ENCODE measurements around the gene GIPR.
A peak's percentile ranks its signal among the peaks of the same experiment; 100 is the strongest.
"Not testable (repeated sequence)": the region's sequence is repeated elsewhere in the genome, so short reads cannot be mapped to it uniquely, and the experiment has no call there.

Gene GIPR

GRCh38 chr19:45712699-45713067 is 44.7 kb downstream of the GIPR start:
- H3K9me3 ChIP-seq (ENCODE audit: insufficient read depth, low read length): no peaks in the 10 kb centered on the region
- H3K27me3 ChIP-seq (ENCODE audit: insufficient read depth, insufficient read length): no peaks in the 10 kb centered on the region
- TF ChIP-seq YY1 (IDR thresholded peaks at IDR 0.05; ENCODE audit: insufficient read depth, insufficient read length): no peak
- no peak for TF ChIP-seq SUZ12 (IDR thresholded peaks at IDR 0.05; ENCODE audit: extremely low read depth, insufficient read depth, insufficient read length)
- TF ChIP-seq ZNF274 (IDR thresholded peaks at IDR 0.05; ENCODE audit: low read depth, low read length): no peak
- H3K36me3 ChIP-seq (ENCODE audit: insufficient read depth, insufficient read length, low read length): peaks cover 31% of the 10 kb centered on the region
- H3K9ac ChIP-seq (ENCODE audit: insufficient read length, low read depth): no peak overlapping the region
- H3K4me1 ChIP-seq (ENCODE audit: insufficient read depth, insufficient read length): peaks cover 4% of the 10 kb centered on the region
- no peak overlapping the region for H3K4me3 ChIP-seq (ENCODE audit: insufficient read length, low read depth)
- DNase-seq (ENCODE audit: low read depth, low spot score): no peak

GRCh38 chr19:45713141-45713540 is 45.1 kb downstream of the GIPR start:
- Histone ChIP-seq H3K4me3 (ENCODE audit: insufficient read length, low read depth) (no peak overlapping the region), H3K36me3 (ENCODE audit: insufficient read depth, insufficient read length, low read length) (peaks cover 31% of the 10 kb centered on the region), H3K9me3 (ENCODE audit: insufficient read depth, low read length) (no peaks in the 10 kb centered on the region), H3K27me3 (ENCODE audit: insufficient read depth, insufficient read length) (no peaks in the 10 kb centered on the region), H3K4me1 (ENCODE audit: insufficient read depth, insufficient read length) (peaks cover 6% of the 10 kb centered on the region), H3K9ac (ENCODE audit: insufficient read length, low read depth) (no peak overlapping the region)
- TF ChIP-seq ZNF274 (IDR thresholded peaks at IDR 0.05; ENCODE audit: low read depth, low read length) (no peak), SUZ12 (IDR thresholded peaks at IDR 0.05; ENCODE audit: extremely low read depth, insufficient read depth, insufficient read length) (no peak), YY1 (IDR thresholded peaks at IDR 0.05; ENCODE audit: insufficient read depth, insufficient read length) (no peak)
- no peak for DNase-seq (ENCODE audit: low read depth, low spot score)

GRCh38 chr19:45715139-45715538 is 47.1 kb downstream of the GIPR start:
- no peak overlapping the region for H3K9ac ChIP-seq (ENCODE audit: insufficient read length, low read depth)
- H3K4me1 ChIP-seq (ENCODE audit: insufficient read depth, insufficient read length): peaks cover 11% of the 10 kb centered on the region
- TF ChIP-seq SUZ12 (IDR thresholded peaks at IDR 0.05; ENCODE audit: extremely low read depth, insufficient read depth, insufficient read length) (no peak), YY1 (IDR thresholded peaks at IDR 0.05; ENCODE audit: insufficient read depth, insufficient read length) (no peak), ZNF274 (IDR thresholded peaks at IDR 0.05; ENCODE audit: low read depth, low read length) (no peak)
- no peaks in the 10 kb centered on the region for H3K27me3 ChIP-seq (ENCODE audit: insufficient read depth, insufficient read length)
- H3K4me3 ChIP-seq (ENCODE audit: insufficient read length, low read depth): no peak overlapping the region
- DNase-seq (ENCODE audit: low read depth, low spot score): no peak
- H3K9me3 ChIP-seq (ENCODE audit: insufficient read depth, low read length): no peaks in the 10 kb centered on the region
- H3K36me3 ChIP-seq (ENCODE audit: insufficient read depth, insufficient read length, low read length): peaks cover 30% of the 10 kb centered on the region

- H3K4me1 ChIP-seq (ENCODE audit: insufficient read depth, insufficient read length): peaks cover 11% of the 10 kb centered on the region
- DNase-seq (ENCODE audit: low read depth, low spot score): no peak
- H3K9ac ChIP-seq (ENCODE audit: insufficient read length, low read depth): peak overlapping the region; percentile 83
- H3K9me3 ChIP-seq (ENCODE audit: insufficient read depth, low read length): no peaks in the 10 kb centered on the region
- peaks cover 25% of the 10 kb centered on the region for H3K36me3 ChIP-seq (ENCODE audit: insufficient read depth, insufficient read length, low read length)
- H3K27me3 ChIP-seq (ENCODE audit: insufficient read depth, insufficient read length): no peaks in the 10 kb centered on the region
- peak overlapping the region; percentile 72 for H3K4me3 ChIP-seq (ENCODE audit: insufficient read length, low read depth)
- no peak for TF ChIP-seq YY1 (IDR thresholded peaks at IDR 0.05; ENCODE audit: insufficient read depth, insufficient read length)
Observed at GRCh38 chr19:45716359-45717130, 48.5 kb downstream of the GIPR start.

- no peaks in the 10 kb centered on the region for H3K9me3 ChIP-seq (ENCODE audit: insufficient read depth, low read length)
- DNase-seq (ENCODE audit: low read depth, low spot score): peak; percentile 96
- H3K27me3 ChIP-seq (ENCODE audit: insufficient read depth, insufficient read length): no peaks in the 10 kb centered on the region
- peak overlapping the region; percentile 72 for H3K4me3 ChIP-seq (ENCODE audit: insufficient read length, low read depth)
- peaks cover 20% of the 10 kb centered on the region for H3K36me3 ChIP-seq (ENCODE audit: insufficient read depth, insufficient read length, low read length)
- peak; percentile 82 for TF ChIP-seq SUZ12 (IDR thresholded peaks at IDR 0.05; ENCODE audit: extremely low read depth, insufficient read depth, insufficient read length)
- no peak for TF ChIP-seq ZNF274 (IDR thresholded peaks at IDR 0.05; ENCODE audit: low read depth, low read length)
- H3K9ac ChIP-seq (ENCODE audit: insufficient read length, low read depth): peak overlapping the region; percentile 83
- peaks cover 7% of the 10 kb centered on the region for H3K4me1 ChIP-seq (ENCODE audit: insufficient read depth, insufficient read length)
Observed at GRCh38 chr19:45717131-45717982, 49.3 kb downstream of the GIPR start.

GRCh38 chr19:45717983-45718650 is 50.1 kb downstream of the GIPR start:
- H3K9me3 ChIP-seq (ENCODE audit: insufficient read depth, low read length): no peaks in the 10 kb centered on the region
- TF ChIP-seq SUZ12 (IDR thresholded peaks at IDR 0.05; ENCODE audit: extremely low read depth, insufficient read depth, insufficient read length) (no peak), ZNF274 (IDR thresholded peaks at IDR 0.05; ENCODE audit: low read depth, low read length) (no peak), YY1 (IDR thresholded peaks at IDR 0.05; ENCODE audit: insufficient read depth, insufficient read length) (no peak)
- peak overlapping the region; percentile 72 for H3K9ac ChIP-seq (ENCODE audit: insufficient read length, low read depth)
- DNase-seq (ENCODE audit: low read depth, low spot score): no peak
- H3K4me3 ChIP-seq (ENCODE audit: insufficient read length, low read depth): peak overlapping the region; percentile 41
- H3K27me3 ChIP-seq (ENCODE audit: insufficient read depth, insufficient read length): no peaks in the 10 kb centered on the region
- H3K36me3 ChIP-seq (ENCODE audit: insufficient read depth, insufficient read length, low read length): peaks cover 14% of the 10 kb centered on the region
- peaks cover 9% of the 10 kb centered on the region for H3K4me1 ChIP-seq (ENCODE audit: insufficient read depth, insufficient read length)

- Histone ChIP-seq H3K4me1 (ENCODE audit: insufficient read depth, insufficient read length) (peaks cover 12% of the 10 kb centered on the region), H3K36me3 (ENCODE audit: insufficient read depth, insufficient read length, low read length) (peaks cover 14% of the 10 kb centered on the region)
- not testable (repeated sequence) for H3K4me3 ChIP-seq (ENCODE audit: insufficient read length, low read depth); DNase-seq (ENCODE audit: low read depth, low spot score); H3K9me3 ChIP-seq (ENCODE audit: insufficient read depth, low read length); H3K9ac ChIP-seq (ENCODE audit: insufficient read length, low read depth); H3K27me3 ChIP-seq (ENCODE audit: insufficient read depth, insufficient read length)
Observed at GRCh38 chr19:45720065-45720464, 52.0 kb downstream of the GIPR start.

GRCh38 chr19:45728683-45729082 is 60.7 kb downstream of the GIPR start:
- not testable (repeated sequence) for H3K9me3 ChIP-seq (ENCODE audit: insufficient read depth, low read length); H3K9ac ChIP-seq (ENCODE audit: insufficient read length, low read depth); H3K36me3 ChIP-seq (ENCODE audit: insufficient read depth, insufficient read length, low read length); DNase-seq (ENCODE audit: low read depth, low spot score); H3K4me3 ChIP-seq (ENCODE audit: insufficient read length, low read depth); H3K27me3 ChIP-seq (ENCODE audit: insufficient read depth, insufficient read length); H3K4me1 ChIP-seq (ENCODE audit: insufficient read depth, insufficient read length)
